Cardiac fibroblast (primary cell): ENCODE results near the gene NUAK1.
A peak's percentile ranks its signal among the peaks of the same experiment; 100 is the strongest.

Experiments used
- DNase-seq, 2 donors: peaks; one replicate each; pipeline versions ENCODE4 v3.0.0 to v3.0.0-alpha.2; 2010; ENCODE audit warnings: low read depth in 2 of 2
- H3K4me3 ChIP-seq, 2 donors: replicated peaks in 1 of 2; 1 replicate in 1 of 2; 2 replicates in 1 of 2; pipeline ENCODE4 v1.5.1; 2011; ENCODE audit warnings: low read depth in 2 of 2, low read length in 2 of 2, mild to moderate bottlenecking in 2 of 2, moderate library complexity in 1 of 2
- CTCF ChIP-seq: IDR thresholded peaks from one replicate; pipeline ENCODE4 v1.5.1; 2011; ENCODE audit warnings: low read depth, mild to moderate bottlenecking, low read length, inconsistent platforms

NUAK1 gene

DNA sequence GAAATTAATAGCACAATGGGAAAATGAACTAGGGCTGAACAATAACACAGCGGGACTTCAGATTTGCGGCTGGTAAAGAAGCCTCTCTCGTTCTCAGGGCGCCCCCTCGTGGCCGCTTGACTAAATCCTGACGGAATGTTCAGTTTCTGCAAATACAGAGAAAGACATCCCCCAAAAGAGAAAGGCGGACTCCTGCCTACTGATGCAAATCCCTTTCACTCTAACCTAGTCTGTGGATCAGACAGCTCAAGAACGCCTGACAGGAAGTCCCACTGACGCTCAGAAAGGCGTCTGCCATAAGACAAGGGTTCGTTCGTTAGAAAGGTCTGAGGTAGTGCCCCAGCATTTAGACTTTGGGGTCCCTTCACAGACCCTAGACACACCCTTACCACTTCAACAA is 2.5 kb downstream of the NUAK1 start:
- H3K4me3 ChIP-seq = peak overlapping the region; percentile 4 to 79
- TF ChIP-seq CTCF = peak; percentile 69
- peak; percentile 90 to 93 for DNase-seq

- DNase-seq = peak; percentile 57 to 74
- H3K4me3 ChIP-seq = peak overlapping the region in 1 of 2 donors; percentile 79
- no peak for TF ChIP-seq CTCF
Measured at GRCh38 chr12:106135781-106136180, 3.0 kb downstream of the NUAK1 start.

DNA sequence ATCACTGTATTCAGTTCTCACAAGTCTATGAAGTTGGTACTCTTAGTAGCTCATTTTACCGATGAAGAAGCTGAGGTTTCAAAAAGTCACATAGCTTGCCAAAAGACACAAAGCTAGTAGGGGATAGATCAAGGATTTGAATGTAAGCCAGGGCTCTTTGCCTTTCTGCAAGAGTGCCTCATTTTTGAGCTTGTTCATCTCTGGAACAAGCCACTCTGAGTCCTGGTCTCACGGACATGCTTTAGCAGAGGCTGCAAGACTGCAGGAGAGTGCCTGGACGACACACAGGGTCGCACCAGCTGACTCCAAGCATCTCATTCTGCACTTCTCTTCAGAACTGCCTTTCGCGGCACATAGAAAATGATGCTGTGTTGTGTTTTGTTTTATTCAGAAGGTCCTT is 3.7 kb downstream of the NUAK1 start:
- TF ChIP-seq CTCF = no peak
- peak overlapping the region in 1 of 2 donors; percentile 79 for H3K4me3 ChIP-seq
- peak; percentile 53 to 64 for DNase-seq

DNA sequence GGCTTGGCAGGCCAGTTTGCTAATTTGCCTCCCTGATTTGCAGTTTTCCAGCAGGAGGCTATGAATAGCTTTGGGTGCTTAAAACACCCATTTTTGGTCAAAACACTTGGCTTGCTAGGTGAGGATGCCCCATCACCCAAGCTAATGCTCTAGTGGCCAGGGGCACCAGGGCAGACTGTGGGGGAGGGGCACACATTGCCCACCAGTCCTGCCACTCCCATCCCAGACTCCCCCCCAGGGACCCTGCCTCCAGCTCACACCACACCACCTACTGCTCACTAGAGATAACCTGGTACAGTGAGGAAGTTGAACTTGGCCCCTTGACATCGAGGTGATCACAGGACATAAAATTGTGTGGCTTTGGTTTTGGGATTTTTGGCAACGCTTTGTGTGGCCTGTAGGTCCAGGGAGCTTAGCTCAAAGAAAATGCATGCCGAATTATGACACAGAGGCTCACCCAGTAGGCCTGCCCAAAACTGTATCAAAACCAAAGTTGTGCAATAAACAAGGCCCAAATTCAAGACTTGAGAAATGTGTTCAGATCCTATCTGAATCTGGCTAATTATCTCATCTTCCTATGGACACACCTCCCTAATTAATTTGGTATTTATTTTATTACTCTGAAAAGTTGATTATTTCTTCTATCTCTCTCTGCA is 4.3 kb downstream of the NUAK1 start:
- no peak for DNase-seq
- no peak for TF ChIP-seq CTCF

DNA sequence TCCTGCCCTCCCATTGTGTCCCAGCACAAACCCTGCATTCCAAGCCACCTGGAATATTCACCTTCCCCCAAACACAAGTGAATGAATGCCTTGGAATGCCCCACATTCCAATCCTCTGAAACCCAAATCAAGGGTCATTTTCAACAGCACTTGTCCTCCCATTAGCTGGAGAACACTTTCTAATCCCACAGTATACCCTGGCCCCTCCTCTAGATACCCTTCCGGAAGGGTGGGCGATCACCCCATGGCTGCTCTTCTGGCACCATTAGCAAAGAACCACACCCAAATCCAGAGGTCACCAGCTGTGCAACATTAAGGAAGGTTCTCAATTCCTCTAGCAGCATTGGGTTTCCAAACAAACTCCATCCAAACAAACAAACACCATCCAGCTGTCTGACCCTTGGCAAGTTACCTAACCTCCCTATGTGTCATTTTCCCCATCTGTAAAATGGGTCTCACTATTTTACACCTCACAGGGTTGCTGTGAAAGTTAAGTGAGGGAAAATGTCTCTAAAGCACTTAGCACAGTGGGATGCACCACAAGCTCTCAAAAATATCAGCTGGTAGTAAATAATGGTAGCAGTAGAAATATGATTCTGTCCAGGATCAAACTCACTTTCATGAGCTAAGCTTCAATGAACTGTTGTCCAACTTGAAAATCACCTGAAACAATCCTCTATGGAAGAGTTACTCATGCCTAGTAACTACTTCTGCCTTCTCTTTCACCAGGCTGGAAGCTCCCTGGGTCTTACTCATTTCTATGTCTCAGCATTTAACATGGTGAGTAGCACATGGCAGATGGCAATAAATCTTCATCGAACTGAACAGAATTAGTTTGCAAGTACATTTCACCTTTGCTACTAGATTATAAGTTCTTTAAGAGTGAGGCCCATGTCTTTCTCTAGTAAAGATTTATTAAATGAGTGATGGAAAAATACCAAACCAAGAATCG is 5.3 kb downstream of the NUAK1 start:
- DNase-seq = peak in 1 of 2 donors; percentile 64
- no peak overlapping the region for H3K4me3 ChIP-seq
- no peak for TF ChIP-seq CTCF

More for the DNA sequence above, 4.3 kb downstream of the NUAK1 start:
- no peak overlapping the region for H3K4me3 ChIP-seq

DNA sequence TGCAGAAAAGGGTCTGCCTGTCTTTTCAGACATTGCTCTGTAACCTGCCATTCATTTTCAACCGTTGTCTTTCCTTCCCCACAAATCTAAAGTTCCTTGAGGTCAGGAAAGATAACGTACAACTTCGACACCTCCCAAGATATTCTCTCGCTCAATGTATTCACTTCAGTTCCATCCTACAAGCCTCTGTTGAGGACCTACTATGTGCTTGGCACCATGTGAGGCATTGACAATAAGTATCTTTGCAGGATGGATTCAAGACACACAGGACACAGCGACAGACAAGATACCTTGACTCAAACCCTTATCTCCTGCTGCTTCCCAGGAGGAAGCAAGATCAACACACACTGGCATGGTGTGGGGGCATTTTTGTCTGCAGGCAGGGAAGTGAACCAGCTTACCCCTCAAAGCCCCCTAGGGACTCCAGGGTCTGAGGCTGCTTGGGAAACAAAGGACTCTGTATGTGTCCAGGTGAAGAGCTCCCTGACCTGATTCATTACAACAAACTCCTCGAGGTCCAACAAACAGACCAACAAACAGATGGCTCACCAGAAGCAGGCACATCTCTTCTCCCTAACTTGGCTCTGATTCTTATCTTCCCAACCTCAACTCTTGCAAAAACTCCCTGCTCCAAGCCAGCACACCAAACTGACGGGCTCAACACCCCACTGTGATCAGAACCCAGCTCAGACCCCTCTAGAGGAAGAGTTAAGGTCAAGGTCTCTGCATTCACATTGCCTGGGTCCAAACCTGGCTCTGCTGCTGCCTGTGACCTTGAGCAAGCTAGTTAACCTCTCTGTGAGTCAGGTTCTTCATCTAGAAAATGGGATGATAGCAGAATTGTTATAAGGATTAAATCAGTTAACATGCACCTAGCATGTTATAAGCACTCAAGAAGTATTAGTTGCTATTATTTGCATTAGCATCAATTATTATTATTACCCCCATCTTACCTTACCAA is 6.3 kb downstream of the NUAK1 start:
- TF ChIP-seq CTCF = no peak
- no peak overlapping the region for H3K4me3 ChIP-seq
- DNase-seq = no peak
